T-helper 1 cell (primary cell): ENCODE measurements around the gene AGER.
A peak's percentile ranks its signal among the peaks of the same experiment; 100 is the strongest.

Experiments
- DNase-seq, 5 donors: peaks; one replicate each; pipeline ENCODE4 v3.0.0-alpha.2; 2012 to 2020

The AGER gene

GRCh38 chr6:32168807-32169591 lies 15.1 kb downstream of the AGER start:
- no peak for DNase-seq

GRCh38 chr6:32168350-32168749 lies 15.7 kb downstream of the AGER start:
- no peak for DNase-seq

- no peak for DNase-seq
Observed at GRCh38 chr6:32167761-32168262, 16.2 kb downstream of the AGER start.

DNA sequence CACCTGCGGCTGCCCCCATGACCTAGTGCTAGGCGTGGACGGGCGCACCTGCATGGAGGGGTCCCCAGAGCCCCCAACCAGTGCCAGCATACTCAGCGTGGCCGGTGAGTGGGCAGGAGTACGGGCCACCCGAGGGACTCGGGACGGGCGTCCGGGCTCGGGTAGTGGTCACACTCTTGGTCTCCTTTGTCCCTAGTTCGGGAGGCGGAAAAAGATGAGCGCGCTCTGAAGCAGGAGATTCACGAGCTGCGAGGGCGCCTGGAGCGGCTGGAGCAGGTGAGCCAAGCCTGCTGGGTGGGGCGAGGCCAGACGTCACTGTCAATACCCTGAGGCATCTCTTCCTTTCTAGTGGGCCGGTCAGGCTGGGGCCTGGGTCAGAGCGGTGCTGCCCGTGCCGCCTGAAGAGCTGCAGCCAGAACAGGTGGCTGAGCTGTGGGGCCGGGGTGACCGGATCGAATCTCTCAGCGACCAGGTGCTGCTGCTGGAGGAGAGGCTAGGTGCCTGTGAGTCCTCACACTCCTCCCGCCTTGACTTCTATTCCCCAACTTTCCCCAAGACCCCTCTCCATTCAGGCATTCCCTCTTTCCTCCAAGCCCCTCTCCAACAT lies 16.8 kb downstream of the AGER start:
- no peak for DNase-seq

- DNase-seq = no peak
Observed at GRCh38 chr6:32166411-32167061, 17.5 kb downstream of the AGER start.

GRCh38 chr6:32164295-32164694 lies 19.8 kb downstream of the AGER start, which contains the start of gene EGFL8:
EGFL8 (plus strand) TSS chr6:32164595; CDS start chr6:32166166, 1,571 bp downstream.
- DNase-seq = no peak

GRCh38 chr6:32163559-32164258 lies 20.3 kb downstream of the AGER start:
- DNase-seq = no peak

DNA sequence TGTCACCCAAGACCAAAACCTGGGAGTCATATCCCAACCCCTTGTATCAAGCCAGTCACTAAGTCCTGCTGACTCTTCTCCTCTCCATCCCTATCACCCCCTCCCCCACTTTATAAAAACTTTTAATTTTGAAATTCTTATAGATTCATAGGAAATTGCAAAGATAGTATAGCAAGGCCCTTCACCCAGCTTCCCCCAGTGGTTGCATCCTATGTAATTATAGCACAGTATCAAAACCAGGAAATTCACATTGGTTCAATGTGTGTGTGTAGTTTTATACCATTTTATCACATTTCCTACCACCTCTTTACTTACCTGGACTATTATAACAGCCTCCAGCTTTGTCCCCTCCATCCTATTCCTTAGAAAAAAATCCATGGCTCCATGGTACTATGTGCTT lies 26.0 kb downstream of the AGER start:
- no peak for DNase-seq

- DNase-seq = no peak
Observed at GRCh38 chr6:32156891-32157290, 27.2 kb downstream of the AGER start.

DNA sequence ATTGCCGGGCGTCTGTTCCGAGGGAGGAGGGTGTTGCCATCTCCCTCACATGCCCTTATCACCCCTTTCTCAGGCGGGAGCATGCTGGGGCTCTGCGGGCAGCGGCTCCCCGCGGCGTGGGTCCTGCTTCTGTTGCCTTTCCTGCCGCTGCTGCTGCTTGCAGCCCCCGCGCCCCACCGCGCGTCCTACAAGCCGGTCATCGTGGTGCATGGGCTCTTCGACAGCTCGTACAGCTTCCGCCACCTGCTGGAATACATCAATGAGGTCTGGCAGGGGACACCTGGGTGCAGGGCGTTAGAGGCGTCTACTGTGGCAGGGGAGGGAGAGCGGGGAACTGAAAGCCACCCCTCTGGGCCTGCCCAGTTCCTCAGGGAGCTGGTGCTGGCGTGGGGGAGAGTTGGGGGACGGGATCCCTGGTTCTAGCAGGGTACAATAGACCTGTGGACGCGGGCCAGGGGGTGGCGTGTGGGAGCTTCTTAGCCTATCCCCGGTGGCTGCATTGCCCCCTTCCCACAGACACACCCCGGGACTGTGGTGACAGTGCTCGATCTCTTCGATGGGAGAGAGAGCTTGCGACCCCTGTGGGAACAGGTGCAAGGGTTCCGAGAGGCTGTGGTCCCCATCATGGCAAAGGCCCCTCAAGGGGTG lies 29.4 kb downstream of the AGER start:
- DNase-seq = peak; percentile 40 to 75 (median 55)

- DNase-seq = peak; percentile 29 to 84 (median 56)
Observed at GRCh38 chr6:32153564-32154513, 30.2 kb downstream of the AGER start, which contains the start of gene PPT2. PPT2 (plus strand) TSS chr6:32154141; CDS start chr6:32154595, 454 bp downstream.

- no peak for DNase-seq
Observed at GRCh38 chr6:32152769-32153563, 31.1 kb downstream of the AGER start.

DNA sequence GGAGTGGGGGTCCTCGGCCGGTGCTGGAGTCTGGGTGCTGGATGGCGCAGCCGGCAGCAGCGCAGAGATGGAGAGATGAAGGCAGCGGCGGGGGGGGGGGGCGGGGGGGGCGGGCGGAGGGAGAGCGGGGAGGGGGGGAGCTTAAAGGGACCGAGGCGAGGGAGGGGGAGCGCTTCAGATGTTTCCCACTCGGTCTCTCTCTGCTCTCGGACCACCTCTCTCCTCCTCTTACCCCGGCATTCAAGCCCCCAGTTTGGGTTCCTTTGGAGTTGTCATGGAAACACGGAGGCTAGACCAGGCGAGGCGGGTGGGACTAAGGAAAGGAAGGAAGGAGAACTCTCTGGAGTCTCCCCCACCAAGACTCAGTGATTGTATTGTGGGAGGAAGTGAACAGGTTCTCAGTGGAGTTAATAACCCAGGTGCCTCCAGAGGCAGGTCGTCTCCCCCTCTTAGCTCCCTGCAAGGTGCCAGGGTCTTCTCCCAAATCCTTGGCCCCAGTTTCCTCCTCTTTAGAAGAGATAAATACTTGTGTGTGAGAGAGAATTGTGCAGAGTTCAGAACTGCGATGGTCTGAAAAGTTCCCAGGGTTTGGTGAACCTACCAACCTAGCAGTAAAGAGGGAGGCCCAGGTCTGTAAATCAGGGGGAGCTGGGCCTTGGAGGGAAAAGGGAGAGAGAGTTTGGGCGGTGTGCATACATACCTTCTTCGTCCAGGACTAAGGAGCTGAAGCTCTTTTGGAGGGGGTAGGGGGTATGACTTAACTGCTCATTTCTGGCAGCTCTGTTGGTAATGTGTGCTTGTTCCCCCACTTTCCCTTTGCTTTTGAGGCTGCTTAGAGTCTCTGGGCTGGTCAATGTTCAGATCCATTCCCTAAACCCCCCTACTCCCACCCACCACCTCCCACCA lies 31.9 kb downstream of the AGER start, which contains the start of gene PRRT1:
Gene PRRT1 (minus strand): TSS at position 77 of the 906 bp plus-strand sequence. CDS start 112 bp downstream, outside the sequence.
- no peak for DNase-seq

DNA sequence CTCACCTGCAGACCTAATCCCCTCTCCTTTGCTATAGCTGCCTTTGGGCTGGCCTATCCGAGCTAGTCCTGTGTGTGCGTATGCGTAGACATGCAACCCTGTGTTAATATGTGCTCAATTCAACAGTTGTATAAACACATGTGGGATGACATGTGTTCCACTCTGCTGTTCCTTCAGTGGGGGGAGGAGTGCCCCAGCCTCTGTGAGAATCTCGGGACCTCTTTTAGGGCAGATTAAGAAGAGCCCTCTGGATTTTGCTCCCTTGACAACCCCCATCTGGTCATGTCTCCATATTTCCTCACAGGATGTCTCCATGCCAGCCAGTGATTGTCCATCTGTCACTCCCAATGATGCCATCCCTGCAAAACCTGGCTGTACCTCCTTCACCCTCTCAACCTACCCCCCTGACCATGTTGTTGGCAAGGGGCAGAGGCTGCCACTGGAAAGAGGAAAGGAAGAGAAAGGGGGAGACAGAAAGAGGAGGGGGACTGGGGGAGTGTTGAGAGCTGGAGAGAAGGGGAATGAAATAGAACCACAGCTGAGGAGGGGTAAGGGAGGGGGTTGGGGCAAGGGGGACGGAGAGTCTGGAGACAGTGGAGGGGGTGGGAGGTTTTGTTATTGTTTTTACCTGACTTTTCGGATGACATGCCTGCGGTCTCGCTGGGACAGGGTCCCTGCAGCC lies 32.7 kb downstream of the AGER start:
- DNase-seq = no peak

- DNase-seq = no peak
Observed at GRCh38 chr6:32149932-32150870, 33.9 kb downstream of the AGER start.

GRCh38 chr6:32149092-32149755 lies 34.8 kb downstream of the AGER start:
- DNase-seq = no peak
